ENCODE results near the gene DNAH11.
"Not testable (repeated sequence)": the region's sequence is repeated elsewhere in the genome, so short reads cannot be mapped to it uniquely, and the experiment has no call there.

The DNAH11 gene

DNA sequence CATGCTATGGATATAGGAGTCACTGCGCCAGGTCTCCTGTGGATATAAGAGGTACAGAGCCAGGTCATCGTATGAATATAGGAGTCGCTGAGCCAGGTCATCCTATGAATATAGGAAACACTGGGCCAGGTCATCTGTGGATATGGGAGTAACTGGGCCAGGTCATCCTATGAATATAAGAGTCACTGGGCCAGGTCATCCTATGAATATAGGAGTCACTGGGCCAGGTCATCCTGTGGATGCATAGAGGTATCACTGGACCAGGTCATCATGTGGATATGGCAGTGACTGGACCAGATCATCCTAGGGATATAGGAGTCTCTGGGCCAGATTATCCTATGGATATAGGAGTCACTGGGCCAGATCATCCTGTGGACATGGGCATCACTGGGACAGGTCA, 181.7 kb downstream of the DNAH11 start:
- no peak for DNase-seq (ENCODE audit: low read depth, low spot score)
- TF ChIP-seq, protein P1, sequence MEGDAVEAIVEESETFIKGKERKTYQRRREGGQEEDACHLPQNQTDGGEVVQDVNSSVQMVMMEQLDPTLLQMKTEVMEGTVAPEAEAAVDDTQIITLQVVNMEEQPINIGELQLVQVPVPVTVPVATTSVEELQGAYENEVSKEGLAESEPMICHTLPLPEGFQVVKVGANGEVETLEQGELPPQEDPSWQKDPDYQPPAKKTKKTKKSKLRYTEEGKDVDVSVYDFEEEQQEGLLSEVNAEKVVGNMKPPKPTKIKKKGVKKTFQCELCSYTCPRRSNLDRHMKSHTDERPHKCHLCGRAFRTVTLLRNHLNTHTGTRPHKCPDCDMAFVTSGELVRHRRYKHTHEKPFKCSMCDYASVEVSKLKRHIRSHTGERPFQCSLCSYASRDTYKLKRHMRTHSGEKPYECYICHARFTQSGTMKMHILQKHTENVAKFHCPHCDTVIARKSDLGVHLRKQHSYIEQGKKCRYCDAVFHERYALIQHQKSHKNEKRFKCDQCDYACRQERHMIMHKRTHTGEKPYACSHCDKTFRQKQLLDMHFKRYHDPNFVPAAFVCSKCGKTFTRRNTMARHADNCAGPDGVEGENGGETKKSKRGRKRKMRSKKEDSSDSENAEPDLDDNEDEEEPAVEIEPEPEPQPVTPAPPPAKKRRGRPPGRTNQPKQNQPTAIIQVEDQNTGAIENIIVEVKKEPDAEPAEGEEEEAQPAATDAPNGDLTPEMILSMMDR (IDR thresholded peaks at IDR 0.05; ENCODE audit: insufficient read depth, low read length, missing control alignments) = no peak
- CTCF ChIA-PET = no interaction called here
- H3K4me3 ChIP-seq (ENCODE audit: low read depth, low read length) = no peak overlapping the region
- POLR2A ChIA-PET = no interaction called here

DNA sequence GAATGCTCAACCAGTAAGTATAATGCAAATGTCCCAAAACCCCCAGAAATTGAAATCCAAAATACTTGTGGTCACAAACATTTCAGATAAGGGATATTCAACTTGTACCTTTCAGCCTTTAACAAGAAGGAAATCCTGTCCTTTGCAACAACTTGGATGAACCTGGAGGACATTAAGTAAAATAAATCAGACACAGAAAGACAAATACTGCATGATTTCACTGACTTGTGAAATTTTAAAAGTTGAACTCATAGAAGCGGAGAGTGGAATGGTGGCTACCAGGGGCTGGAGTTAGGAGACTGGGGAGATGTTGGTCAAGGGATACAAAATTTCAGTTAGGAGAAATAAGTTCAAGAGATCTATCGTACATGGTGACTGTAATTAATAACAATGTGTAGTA, 187.6 kb downstream of the DNAH11 start:
- TF ChIP-seq, protein P1 (IDR thresholded peaks at IDR 0.05; ENCODE audit: insufficient read depth, low read length, missing control alignments) = no peak
- no peak overlapping the region for H3K4me3 ChIP-seq (ENCODE audit: low read depth, low read length)
- POLR2A ChIA-PET = no interaction called here
- CTCF ChIA-PET = no interaction called here
- no peak for DNase-seq (ENCODE audit: low read depth, low spot score)

DNA sequence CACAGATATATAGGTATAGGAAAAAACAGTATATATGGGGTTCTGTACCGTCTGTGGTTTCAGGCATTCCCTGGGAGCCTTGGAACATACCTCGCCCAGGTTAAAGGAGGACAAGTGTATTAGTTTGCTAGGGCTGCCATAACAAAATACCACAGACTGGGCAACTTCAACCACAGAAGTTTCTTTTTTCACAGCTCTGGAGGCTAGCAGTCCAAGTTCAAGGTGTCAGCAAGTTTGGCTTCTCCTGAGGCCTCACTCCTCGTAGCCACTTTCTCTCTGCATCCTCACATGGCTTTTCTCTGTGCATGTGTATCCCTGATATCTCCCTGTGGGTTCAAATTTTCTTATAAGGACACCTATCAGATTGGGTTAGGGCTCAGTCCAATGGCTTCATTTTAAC, 189.1 kb downstream of the DNAH11 start:
- TF ChIP-seq, protein P1 (IDR thresholded peaks at IDR 0.05; ENCODE audit: insufficient read depth, low read length, missing control alignments) = no peak
- ChIA-PET POLR2A (no interaction called here), CTCF (no interaction called here)
- DNase-seq (ENCODE audit: low read depth, low spot score) = no peak
- no peak overlapping the region for H3K4me3 ChIP-seq (ENCODE audit: low read depth, low read length)

DNA sequence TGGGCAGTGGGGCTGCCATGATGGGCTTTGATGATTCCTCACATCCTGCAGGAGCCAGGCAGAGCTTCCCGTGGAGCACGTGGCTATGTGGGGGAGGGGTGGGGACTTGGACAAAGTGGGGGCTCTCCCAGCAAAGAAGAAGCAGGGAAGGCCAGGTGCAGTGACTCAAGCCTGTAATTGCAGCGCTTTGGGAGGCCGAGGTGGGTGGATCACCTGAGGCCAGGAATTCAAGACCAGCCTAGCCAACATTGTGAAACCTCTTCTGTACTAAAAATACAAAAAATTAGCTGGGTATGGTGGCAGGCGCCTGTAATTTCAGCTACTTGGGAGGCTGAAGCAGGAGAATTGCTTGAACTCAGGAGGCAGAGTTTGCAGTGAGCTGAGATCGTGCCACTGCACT, 190.1 kb downstream of the DNAH11 start:
- CTCF ChIA-PET; H3K4me3 ChIP-seq (ENCODE audit: low read depth, low read length); DNase-seq (ENCODE audit: low read depth, low spot score); POLR2A ChIA-PET: not testable (repeated sequence)

DNA sequence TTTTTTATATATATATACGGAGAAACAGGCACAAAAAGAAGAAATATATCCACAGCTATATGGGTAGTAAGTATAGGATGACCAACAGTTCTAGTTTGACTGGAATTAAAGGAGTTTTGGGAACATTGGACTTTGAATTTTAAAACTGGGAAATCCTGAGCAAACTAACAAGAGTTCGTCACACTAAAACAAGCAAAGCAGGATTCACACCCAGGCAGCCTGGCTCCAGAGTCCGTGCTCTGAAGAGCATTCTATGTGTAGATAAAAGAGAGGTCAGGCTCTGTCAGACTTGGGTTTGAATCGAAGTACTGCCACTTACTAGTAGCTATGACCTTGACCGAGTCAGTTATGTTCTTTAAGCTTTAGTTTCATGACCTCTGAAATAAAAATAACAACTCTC, 191.0 kb downstream of the DNAH11 start:
- TF ChIP-seq, protein P1 (IDR thresholded peaks at IDR 0.05; ENCODE audit: insufficient read depth, low read length, missing control alignments) = no peak
- CTCF ChIA-PET = no interaction called here
- DNase-seq (ENCODE audit: low read depth, low spot score) = no peak
- POLR2A ChIA-PET = no interaction called here
- H3K4me3 ChIP-seq (ENCODE audit: low read depth, low read length) = no peak overlapping the region

DNA sequence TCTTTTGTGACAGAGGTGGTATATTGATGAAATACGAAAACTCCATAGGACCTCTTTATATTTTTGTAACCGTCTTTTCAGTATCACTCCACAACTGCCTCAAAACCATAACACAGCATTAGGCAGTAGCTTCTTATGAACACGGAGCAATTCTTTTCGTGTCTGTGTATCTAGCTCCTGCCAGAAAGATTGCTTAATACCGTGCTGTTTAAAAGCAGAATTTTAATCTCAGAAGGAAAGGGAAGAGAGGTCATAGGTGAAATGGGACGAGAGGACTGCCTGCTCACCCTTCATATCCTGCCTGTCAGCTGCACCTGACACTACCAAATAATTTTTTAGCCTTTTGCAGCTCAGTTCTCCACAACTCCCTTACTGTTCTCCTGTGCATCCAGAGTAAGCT, 200.7 kb downstream of the DNAH11 start:
- TF ChIP-seq, protein P1 (IDR thresholded peaks at IDR 0.05; ENCODE audit: insufficient read depth, low read length, missing control alignments) = no peak
- CTCF ChIA-PET = no interaction called here
- no peak for DNase-seq (ENCODE audit: low read depth, low spot score)
- no peak overlapping the region for H3K4me3 ChIP-seq (ENCODE audit: low read depth, low read length)
- POLR2A ChIA-PET = no interaction called here

DNA sequence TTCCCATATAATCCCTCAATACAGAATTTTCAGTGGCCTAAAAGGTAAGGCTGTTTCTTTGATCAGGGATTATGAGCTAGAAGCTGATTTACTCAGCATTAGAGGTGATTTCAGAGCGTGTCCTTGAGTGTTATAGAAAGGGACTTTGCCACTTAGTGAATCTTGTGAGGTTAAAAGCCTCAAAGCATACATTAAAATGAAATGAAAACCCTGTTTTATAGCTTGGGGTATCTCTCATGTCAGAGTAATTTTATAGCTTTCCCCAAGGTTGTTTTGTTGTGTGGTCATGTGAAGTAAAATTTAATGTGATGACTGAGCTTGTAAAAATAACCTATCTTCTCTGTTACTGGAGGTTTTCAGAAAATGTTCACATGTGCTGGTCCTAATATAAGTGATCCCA, 204.1 kb downstream of the DNAH11 start:
- H3K4me3 ChIP-seq (ENCODE audit: low read depth, low read length) = no peak overlapping the region
- ChIA-PET POLR2A (no interaction called here), CTCF (no interaction called here)
- DNase-seq (ENCODE audit: low read depth, low spot score) = no peak
- TF ChIP-seq, protein P1 (IDR thresholded peaks at IDR 0.05; ENCODE audit: insufficient read depth, low read length, missing control alignments) = no peak
